ENCODE data around the gene CASZ1. TPM values are rescaled to one million over a fixed set of nuclear protein-coding genes. Genes with fewer than 3 reads are reported as not detected.

The CASZ1 gene
- total and polyA plus RNA-seq, 3 donors from 2014 or later = 9.4 to 12.3 (median 10.3) TPM

GRCh38 chr1:10625554-10625953 is 170.9 kb downstream of the CASZ1 start:
- DNase-seq = no peak
- Histone ChIP-seq H3K4me1 (no peaks in the 10 kb centered on the region), H3K4me3 (no peak overlapping the region), H3K27ac (no peak overlapping the region), H3K36me3 (ENCODE audit: low read depth, missing control alignments) (no peaks in the 10 kb centered on the region), H3K27me3 (no peaks in the 10 kb centered on the region), H3K9me3 (no peaks in the 10 kb centered on the region)
- intact Hi-C loops (cut with DNase I; ENCODE audit: low total_unique reads) = no loop called here
- TF ChIP-seq POLR2A (IDR thresholded peaks at IDR 0.05) = no peak
- TF ChIP-seq CTCF (IDR thresholded peaks at IDR 0.05) = no peak
- WGBS, 2 donors = 83 to 86% methylated on average over 4 to 10 of the region's 10 CpGs

DNA sequence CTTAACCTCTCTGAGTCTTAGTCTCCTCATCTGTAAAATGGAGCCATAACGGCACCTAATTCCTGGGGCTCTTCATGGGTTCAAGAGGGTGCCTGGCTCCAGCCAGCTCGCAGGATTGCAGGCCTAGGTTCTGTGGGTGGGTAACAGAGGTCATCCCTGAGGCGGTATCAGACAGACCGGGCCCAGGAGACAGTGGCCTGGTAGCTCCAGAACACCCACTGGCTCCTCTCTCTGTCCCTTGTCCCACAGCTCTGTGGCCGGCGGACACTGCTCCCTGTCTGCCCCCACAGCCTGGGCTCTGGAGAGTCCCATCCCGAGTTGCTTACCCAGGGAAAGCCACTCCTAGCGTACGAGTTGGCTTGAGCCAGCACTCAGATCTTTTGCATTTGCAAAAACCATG is 171.4 kb downstream of the CASZ1 start:
- intact Hi-C loops (cut with DNase I; ENCODE audit: low total_unique reads) = no loop called here
- no peak for DNase-seq
- Histone ChIP-seq H3K4me1 (no peaks in the 10 kb centered on the region), H3K9me3 (no peaks in the 10 kb centered on the region), H3K27ac (no peak overlapping the region), H3K27me3 (no peaks in the 10 kb centered on the region), H3K36me3 (ENCODE audit: low read depth, missing control alignments) (no peaks in the 10 kb centered on the region), H3K4me3 (no peak overlapping the region)
- 89 to 92% methylated on average over 7 to 9 of the region's 9 CpGs for whole genome bisulfite sequencing, 2 donors
- TF ChIP-seq POLR2A (IDR thresholded peaks at IDR 0.05) (no peak), CTCF (IDR thresholded peaks at IDR 0.05) (no peak)

DNA sequence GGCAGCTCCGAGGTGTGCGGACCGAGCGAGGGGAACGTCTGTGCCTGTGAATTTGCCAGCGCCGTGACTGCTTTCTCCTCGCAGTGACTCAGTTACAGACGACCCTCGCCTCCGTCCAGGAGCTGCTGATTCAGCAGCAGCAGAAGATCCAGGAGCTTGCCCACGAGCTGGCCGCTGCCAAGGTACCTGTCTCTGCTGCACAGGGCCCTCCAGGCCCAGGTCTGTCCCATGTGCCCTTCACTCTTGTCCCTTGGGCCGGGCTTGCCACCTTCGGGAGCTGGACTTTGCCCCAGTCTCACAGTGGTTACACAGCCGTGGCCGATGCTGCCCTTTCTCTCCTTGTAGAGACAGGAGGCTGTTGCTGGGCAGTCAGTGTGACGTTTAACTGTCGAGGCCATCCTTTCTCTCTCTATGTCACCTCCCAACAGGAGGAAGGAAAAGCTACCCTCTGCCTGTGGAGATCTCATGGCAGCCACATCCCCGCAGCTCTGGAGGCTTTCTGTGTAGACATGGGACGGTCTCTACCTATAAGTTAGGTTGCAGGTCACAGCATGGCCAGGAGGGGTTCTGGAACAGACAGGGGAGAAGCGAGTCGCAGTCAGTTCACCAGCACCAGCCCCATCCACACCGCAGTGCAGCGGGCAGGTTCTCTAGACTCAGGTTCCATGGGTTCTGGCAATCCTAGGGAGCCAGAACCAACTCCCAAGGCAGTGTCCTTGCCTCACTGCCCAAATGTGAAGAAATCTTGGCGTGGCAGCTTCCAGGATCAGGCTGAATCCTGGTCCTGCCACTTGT is 172.0 kb downstream of the CASZ1 start:
- TF ChIP-seq POLR2A (IDR thresholded peaks at IDR 0.05) = no peak
- no peak for TF ChIP-seq CTCF (IDR thresholded peaks at IDR 0.05)
- Histone ChIP-seq H3K27ac (no peak overlapping the region), H3K27me3 (no peaks in the 10 kb centered on the region), H3K4me3 (no peak overlapping the region), H3K4me1 (no peaks in the 10 kb centered on the region), H3K9me3 (no peaks in the 10 kb centered on the region), H3K36me3 (ENCODE audit: low read depth, missing control alignments) (no peaks in the 10 kb centered on the region)
- no peak for DNase-seq
- 91 to 96% methylated on average over 24 to 26 of the region's 26 CpGs for WGBS, 2 donors
- intact Hi-C loops (cut with DNase I; ENCODE audit: low total_unique reads) = no loop called here

DNA sequence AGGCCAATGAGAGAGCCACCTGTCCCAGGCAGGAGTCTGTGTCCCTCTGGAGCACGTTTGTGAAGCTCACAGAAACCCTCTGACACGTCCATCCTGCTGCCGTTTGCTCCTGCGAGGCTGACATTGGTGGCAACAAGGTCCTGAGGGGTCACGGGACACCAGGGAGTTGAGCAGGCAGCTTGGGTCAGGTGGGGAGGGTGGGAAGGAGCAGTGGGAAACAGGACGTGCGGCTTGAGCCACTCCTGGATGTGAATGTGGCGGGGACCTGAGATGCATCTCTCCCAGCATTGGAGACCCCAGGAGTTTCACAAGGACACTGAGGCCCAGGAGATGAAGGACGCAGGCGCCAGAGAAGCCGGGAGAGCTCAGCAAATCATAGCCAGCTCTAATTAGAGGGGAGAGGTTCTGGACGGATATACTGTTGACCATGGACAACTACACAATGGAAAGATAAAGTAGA is 172.7 kb downstream of the CASZ1 start:
- no peaks in the 10 kb centered on the region for H3K4me1 ChIP-seq
- no peak overlapping the region for H3K4me3 ChIP-seq
- WGBS, 2 donors = 88 to 92% methylated on average over 12 of the region's 12 CpGs
- DNase-seq = no peak
- no peaks in the 10 kb centered on the region for H3K27me3 ChIP-seq
- no peak for TF ChIP-seq POLR2A (IDR thresholded peaks at IDR 0.05)
- no peak for TF ChIP-seq CTCF (IDR thresholded peaks at IDR 0.05)
- H3K36me3 ChIP-seq (ENCODE audit: low read depth, missing control alignments) = no peaks in the 10 kb centered on the region
- intact Hi-C loops (cut with DNase I; ENCODE audit: low total_unique reads) = no loop called here
- H3K27ac ChIP-seq = no peak overlapping the region
- H3K9me3 ChIP-seq = no peaks in the 10 kb centered on the region

All from testis (tissue), 3 donors.